GM18867 (cell line): Measurements from ENCODE around the gene SLC22A23.

Experiments used
- ATAC-seq: cut with Tn5 transposase; IDR thresholded peaks from one replicate; pipeline ENCODE4 v1.9.1; 2021; ENCODE audit warnings: mild to moderate bottlenecking, moderate library complexity; ENCODE audit not compliant: unreplicated experiment

Gene SLC22A23

GRCh38 chr6:3355358-3356055, 101.3 kb downstream of the SLC22A23 start:
- no peak for ATAC-seq

- ATAC-seq, result no peak
Measured at GRCh38 chr6:3355011-3355357, 101.9 kb downstream of the SLC22A23 start.

GRCh38 chr6:3353939-3354338, 102.9 kb downstream of the SLC22A23 start:
- no peak for ATAC-seq

- no peak for ATAC-seq
Measured at GRCh38 chr6:3353213-3353903, 103.5 kb downstream of the SLC22A23 start.

- no peak for ATAC-seq
Measured at GRCh38 chr6:3352678-3353077, 104.2 kb downstream of the SLC22A23 start.

- no peak for ATAC-seq
Measured at GRCh38 chr6:3351829-3352524, 104.9 kb downstream of the SLC22A23 start.

- ATAC-seq, result no peak
Measured at GRCh38 chr6:3351105-3351676, 105.7 kb downstream of the SLC22A23 start.

GRCh38 chr6:3350252-3350796, 106.5 kb downstream of the SLC22A23 start:
- ATAC-seq, result no peak

- ATAC-seq, result no peak
Measured at GRCh38 chr6:3349388-3350251, 107.2 kb downstream of the SLC22A23 start.

GRCh38 chr6:3348821-3349220, 108.0 kb downstream of the SLC22A23 start:
- ATAC-seq, result no peak

GRCh38 chr6:3347826-3348225, 109.0 kb downstream of the SLC22A23 start:
- ATAC-seq, result no peak

- ATAC-seq, result no peak
Measured at GRCh38 chr6:3347247-3347646, 109.6 kb downstream of the SLC22A23 start.

GRCh38 chr6:3346476-3346875, 110.4 kb downstream of the SLC22A23 start:
- ATAC-seq, result no peak

- no peak for ATAC-seq
Measured at GRCh38 chr6:3345836-3346235, 111.0 kb downstream of the SLC22A23 start.

- ATAC-seq, result no peak
Measured at GRCh38 chr6:3343089-3343883, 113.6 kb downstream of the SLC22A23 start.

- ATAC-seq, result no peak
Measured at GRCh38 chr6:3341467-3341866, 115.4 kb downstream of the SLC22A23 start.

GRCh38 chr6:3340894-3341293, 116.0 kb downstream of the SLC22A23 start:
- no peak for ATAC-seq

- no peak for ATAC-seq
Measured at GRCh38 chr6:3340358-3340802, 116.5 kb downstream of the SLC22A23 start.

GRCh38 chr6:3339811-3340210, 117.0 kb downstream of the SLC22A23 start:
- ATAC-seq, result no peak
